A172 (cell line): ENCODE results near the gene CAMK4. TPM values are rescaled to one million over a fixed set of nuclear protein-coding genes. Genes with fewer than 3 reads are reported as not detected.
"Not testable (repeated sequence)": the region's sequence is repeated elsewhere in the genome, so short reads cannot be mapped to it uniquely, and the experiment has no call there.

Experiments
- DNase-seq: peaks from one replicate; pipeline ENCODE4 v3.0.0-alpha.2; 2015; ENCODE audit warnings: low spot score
- total RNA-seq: library from RNA; depleted of rRNA; stranded (reverse); fragments of >200 nt; shearing (Covaris generic); gene quantifications from 2 replicates; pipeline ENCODE4 v1.2.3, GENCODE V29; 2014

Gene CAMK4
- total RNA-seq, 1 experiment from 2014 or later = 12.9 TPM

GRCh38 chr5:111310711-111311620, 86.8 kb downstream of the CAMK4 start:
- no peak for DNase-seq

- no peak for DNase-seq
These were observed 87.5 kb downstream of the CAMK4 start for GRCh38 chr5:111311666-111312065.

- no peak for DNase-seq
These were observed 89.0 kb downstream of the CAMK4 start for GRCh38 chr5:111313017-111313724.

GRCh38 chr5:111320953-111321352, 96.8 kb downstream of the CAMK4 start:
- no peak for DNase-seq

- no peak for DNase-seq
These were observed 97.2 kb downstream of the CAMK4 start for GRCh38 chr5:111321376-111321775.

- no peak for DNase-seq
These were observed 102.4 kb downstream of the CAMK4 start for GRCh38 chr5:111326551-111326950.

- DNase-seq = no peak
These were observed 112.9 kb downstream of the CAMK4 start for GRCh38 chr5:111337133-111337532.

GRCh38 chr5:111337688-111338087, 113.5 kb downstream of the CAMK4 start:
- no peak for DNase-seq

GRCh38 chr5:111345731-111346130, 121.5 kb downstream of the CAMK4 start:
- no peak for DNase-seq

- no peak for DNase-seq
These were observed 122.8 kb downstream of the CAMK4 start for GRCh38 chr5:111347021-111347420.

GRCh38 chr5:111348661-111349329, 124.6 kb downstream of the CAMK4 start:
- no peak for DNase-seq

- DNase-seq = no peak
These were observed 125.2 kb downstream of the CAMK4 start for GRCh38 chr5:111349429-111349828.

GRCh38 chr5:111353035-111353434, 128.9 kb downstream of the CAMK4 start:
- no peak for DNase-seq

GRCh38 chr5:111358726-111359125, 134.5 kb downstream of the CAMK4 start:
- DNase-seq = not testable (repeated sequence)

GRCh38 chr5:111360173-111360572, 136.0 kb downstream of the CAMK4 start:
- no peak for DNase-seq

GRCh38 chr5:111364992-111365391, 140.8 kb downstream of the CAMK4 start:
- DNase-seq = peak; percentile 39

GRCh38 chr5:111366388-111366787, 142.2 kb downstream of the CAMK4 start:
- no peak for DNase-seq

- peak; percentile 88 for DNase-seq
These were observed 142.9 kb downstream of the CAMK4 start for GRCh38 chr5:111367115-111367514.

GRCh38 chr5:111372799-111373198, 148.6 kb downstream of the CAMK4 start:
- DNase-seq = no peak

- no peak for DNase-seq
These were observed 150.2 kb downstream of the CAMK4 start for GRCh38 chr5:111374380-111374779.

GRCh38 chr5:111375645-111376044, 151.5 kb downstream of the CAMK4 start:
- DNase-seq = no peak

- no peak for DNase-seq
These were observed 153.1 kb downstream of the CAMK4 start for GRCh38 chr5:111377306-111377705.
